HG02623 (cell line): ENCODE data around the gene GPC5.

Experiments
- ATAC-seq: cut with Tn5 transposase; IDR thresholded peaks from one replicate; pipeline ENCODE4 v1.9.1; 2021; ENCODE audit warnings: moderate library complexity; ENCODE audit not compliant: unreplicated experiment

GPC5 gene

DNA sequence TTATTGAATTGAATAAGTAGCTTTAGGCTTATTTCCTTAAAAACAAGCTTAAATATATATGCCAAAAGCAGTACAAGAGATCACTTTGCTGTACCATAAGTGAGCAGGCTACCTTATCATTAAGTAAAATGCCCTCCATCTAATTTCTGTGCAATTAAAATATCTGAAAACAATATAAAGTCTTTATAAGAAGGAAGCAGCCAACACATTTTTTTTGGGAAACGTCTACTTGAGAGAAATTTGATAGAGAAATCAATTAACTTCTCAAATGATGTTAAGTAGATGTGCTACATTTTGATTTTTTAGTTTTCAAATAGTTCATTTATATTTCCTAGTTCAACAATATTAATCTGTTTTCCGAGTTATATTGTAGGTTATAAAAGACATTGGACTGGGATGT is 52.5 kb downstream of the GPC5 start:
- ATAC-seq, result no peak

DNA sequence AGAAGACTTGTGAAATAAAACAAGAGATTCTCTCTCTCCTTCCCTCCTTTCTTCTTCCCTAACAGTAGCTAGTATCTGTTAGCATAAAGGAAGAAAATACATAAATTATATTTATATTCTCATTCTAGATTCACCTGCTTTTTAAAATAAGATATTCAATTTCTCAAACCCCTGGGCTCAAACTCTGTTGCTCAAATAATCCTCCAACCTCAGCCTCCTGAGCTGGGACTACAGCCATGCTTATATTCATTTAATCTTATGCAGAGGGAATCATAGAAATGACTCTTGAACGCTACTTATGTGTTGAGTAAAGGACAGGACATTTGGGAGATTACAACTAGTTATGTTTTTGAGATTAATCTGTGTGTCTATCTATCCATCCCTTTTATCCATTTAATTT is 56.2 kb downstream of the GPC5 start:
- no peak for ATAC-seq

DNA sequence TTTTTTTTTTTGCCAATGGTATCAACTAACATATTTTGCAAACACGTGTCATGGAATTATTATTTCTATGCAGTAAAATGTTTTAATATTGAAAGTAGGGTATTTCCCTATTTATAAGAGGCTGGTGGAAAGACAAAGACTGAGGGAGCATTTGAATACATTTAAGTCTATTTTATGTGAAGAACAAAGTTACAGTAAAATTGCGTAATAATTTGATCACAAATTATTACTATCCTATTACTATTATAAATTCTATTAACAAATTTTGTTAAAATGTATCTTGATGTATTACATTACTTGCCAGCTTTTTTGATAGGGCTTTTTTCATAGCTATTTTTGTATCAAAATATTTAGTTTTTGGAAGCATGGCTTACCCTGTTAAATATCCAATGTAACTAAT is 58.4 kb downstream of the GPC5 start:
- no peak for ATAC-seq

DNA sequence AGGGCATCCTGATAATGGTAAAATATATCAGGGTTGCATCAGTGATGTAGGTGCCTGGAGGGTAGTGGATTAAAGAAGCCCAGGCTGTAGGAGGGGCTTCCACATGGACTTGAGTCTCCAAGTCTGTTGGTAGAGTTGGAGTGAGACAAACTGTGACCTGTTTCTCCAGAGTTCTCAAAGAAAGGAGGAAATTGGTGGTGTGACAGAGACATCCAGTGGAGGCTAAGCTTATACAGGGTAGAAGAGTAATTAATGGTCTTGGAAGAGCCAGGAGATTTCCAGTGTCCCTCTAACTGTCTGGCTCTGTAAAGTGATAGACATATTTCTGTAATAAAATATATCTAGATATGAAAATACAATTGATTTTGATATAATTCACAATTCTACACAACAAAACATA is 61.1 kb downstream of the GPC5 start:
- no peak for ATAC-seq

DNA sequence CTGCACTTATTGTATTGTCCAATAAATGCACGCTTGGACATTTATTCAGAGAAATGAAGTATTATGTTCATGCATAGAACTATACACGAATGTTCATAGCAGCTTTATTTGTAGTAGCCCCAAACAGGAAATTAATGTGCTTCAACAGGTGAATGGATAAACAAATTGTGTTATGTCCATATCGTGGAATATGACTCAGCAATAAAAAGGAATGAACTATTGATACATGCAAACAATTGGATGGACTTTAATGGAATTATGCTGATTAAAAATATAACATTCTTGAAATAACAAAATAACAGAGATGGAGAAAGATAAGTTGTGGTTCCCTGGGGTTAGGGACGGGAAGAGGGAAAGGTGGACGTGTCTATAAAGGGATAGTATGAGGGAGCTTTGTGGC is 65.9 kb downstream of the GPC5 start:
- ATAC-seq, result no peak

DNA sequence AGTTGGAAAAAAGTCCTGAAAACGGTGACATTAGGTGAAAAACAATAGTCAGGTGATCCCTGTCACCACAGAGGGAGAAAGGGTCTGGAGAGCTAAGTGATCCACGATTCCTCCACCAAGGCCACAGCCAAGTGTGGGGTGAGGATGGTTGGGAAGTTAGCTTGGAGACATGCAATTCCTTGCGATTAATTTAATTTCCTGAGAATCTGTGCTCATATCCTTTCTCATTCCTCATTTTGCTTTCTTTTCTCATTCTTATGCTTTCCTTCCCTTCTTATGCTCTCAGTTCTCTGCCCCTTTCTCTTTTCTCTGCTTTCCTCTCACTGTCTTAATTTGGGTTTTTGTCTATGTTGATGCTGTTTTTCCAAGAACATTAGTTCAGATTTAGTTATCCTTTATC is 68.8 kb downstream of the GPC5 start:
- ATAC-seq, result no peak

DNA sequence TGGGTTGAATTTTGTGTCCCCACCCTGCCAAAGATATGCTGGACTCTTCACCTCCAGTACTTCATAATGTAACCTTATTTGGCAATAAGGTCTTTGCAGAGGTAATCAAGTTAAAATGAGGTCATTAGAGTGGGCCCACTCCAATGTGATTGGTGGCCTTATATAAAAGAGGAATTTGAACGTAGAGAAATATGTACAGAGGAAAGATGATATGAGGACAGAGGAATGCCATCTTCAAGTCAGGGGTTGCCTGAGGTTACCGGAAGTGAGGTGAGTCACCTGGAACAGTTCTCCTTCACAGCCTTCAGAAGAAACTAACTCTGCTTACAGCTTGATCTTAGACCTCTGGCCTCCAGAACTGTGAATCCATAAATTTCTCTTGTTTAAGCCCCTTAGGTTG is 69.9 kb downstream of the GPC5 start:
- ATAC-seq, result no peak

DNA sequence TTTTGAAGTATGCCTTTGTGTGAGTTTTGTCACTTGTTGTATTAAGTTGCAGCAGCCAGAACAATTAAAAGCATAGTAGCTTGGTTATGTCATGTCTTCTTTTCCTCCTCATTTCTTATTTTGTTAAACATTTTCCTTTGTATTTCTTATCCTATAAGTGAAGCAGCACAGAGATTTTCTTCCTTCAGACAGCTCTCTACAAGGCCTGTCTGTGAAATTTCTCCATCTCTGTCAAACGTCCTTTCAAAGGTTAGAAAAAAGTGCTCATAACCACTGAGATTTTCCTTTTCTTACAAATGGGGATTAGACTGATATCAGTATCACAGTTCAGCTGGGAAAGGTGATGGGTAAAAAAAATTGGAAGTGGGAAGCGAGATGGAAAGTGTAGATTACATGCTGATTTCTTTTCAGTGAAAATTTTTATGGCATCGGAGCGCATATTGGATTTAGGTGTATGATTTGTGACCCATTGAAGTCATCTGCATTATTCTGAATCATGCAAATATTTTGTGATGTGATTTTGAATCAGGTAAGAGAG is 71.7 kb downstream of the GPC5 start:
- ATAC-seq, result no peak

DNA sequence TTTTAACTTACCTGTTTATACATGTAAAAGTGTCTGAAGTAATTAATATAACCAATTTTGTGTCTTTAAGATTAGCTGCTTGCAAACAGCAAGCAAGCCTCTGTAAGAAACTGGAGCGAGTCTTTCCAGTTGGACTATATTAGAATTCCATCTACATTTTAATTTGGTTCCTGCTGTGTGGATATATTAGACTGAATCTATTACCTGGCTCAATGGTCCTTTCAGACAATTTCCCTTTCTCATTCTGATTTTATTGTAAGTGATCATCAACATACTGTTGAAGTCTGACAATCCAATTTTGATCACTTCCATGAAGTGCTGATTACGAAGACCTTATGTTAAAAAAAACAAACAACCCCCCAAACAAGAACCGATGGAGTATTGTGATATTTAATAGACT is 72.3 kb downstream of the GPC5 start:
- ATAC-seq, result no peak

DNA sequence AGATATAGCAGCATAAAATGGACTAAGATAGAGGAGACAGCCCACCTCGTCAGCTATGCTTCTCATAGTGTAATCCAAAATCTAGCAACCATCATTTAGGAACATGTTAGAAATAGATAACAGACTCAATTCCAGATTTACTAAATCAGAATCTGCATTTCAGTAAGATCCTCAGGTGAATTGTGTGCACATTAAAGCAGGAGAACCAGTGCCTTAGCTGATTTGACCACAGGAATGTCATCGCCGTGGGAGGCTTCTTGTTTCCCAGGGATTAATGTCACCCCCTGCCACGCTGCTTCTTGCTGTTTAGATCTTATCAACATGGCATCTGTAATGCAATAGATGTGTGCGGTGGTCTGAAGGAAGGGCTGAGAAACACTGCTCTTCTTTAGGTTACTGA is 84.0 kb downstream of the GPC5 start:
- ATAC-seq, result no peak

DNA sequence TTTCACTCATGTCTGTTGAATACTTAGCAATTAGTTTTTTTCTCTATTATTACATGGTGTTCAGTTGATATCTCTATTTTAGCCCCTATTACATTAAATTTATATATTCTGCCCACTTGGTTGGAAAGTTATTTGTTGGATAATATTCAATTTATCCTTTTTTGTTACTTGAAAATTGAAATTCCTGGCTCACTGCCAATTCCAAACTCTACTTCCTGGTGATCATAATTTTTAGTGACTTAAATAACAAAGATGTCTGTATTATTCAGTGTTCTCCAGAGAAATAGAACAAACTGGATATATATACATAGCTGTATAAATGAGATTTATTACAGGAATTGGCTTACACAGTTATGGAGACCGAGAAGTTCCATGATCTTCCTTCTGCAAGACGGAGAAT is 93.6 kb downstream of the GPC5 start:
- no peak for ATAC-seq

DNA sequence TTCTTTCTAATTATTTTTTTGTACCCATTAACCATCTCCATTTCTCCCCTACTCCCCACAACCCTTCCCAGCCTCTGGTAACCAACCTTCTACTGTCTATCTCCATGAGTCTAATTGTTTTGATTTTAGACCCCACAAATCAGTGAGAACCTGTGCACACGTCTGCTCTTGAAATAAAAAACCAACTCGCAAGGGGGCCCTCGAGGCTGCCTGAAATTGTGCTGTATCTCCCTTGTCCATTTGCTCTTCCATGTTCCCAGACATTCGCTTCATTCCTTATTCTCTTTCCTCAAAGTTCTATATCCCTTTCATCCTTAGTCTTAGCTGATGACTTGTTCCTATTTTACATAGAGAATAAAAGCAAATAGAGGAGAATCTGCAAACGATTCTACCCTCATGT is 95.0 kb downstream of the GPC5 start:
- no peak for ATAC-seq

DNA sequence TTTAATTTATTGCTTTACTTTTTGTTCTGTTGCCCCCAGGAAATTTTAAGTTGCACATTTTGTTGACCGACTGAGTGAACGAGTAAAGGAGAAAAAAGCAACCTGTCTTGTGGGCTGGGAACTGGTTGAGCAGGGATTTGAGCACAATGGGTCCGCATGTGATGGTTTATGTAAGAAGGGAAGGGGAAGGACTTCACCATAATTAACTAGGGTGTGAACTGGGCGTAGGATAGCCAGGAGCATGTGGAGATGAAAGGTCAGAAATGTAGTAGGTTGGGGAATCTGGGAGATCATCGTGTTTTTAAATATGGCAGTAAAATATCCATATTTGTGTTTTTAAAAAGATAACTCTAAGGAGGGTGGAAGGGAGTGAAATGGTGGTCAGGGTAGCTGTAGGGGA is 99.9 kb downstream of the GPC5 start:
- no peak for ATAC-seq

DNA sequence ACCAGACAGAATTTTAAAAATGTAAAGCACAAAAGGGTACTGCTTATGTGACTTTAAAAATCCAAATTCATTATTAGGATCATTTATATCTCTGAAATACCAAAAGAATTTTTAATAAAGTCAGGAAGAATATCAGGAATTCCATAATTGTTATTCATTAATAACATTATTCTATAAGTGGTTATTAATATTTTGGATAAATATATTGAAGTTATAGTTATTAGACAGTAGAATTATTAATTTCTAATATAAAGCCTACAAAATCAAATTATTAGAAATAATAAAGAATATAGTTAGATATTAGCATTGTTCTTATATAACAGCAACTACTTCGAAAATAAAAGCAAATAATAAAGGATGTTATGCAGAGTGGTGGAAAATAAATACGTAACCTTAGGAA is 105.8 kb downstream of the GPC5 start:
- no peak for ATAC-seq

DNA sequence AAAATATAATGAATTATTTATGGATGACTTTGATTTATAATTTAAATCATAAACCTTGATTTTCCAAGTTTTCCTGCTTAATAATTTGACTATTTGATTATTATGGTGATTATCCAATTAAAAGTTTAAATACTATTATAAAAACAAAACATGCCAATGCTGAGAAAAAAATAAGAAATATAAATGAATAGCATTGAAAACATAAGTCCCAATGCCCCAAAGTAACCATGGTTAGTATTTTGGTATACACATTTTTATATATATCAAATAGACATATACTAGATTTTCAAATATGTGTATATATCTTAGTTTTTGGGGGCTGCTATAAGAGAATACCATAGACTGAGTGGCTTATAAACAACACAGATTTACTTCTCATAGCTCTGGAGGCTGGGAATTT is 108.3 kb downstream of the GPC5 start:
- no peak for ATAC-seq

DNA sequence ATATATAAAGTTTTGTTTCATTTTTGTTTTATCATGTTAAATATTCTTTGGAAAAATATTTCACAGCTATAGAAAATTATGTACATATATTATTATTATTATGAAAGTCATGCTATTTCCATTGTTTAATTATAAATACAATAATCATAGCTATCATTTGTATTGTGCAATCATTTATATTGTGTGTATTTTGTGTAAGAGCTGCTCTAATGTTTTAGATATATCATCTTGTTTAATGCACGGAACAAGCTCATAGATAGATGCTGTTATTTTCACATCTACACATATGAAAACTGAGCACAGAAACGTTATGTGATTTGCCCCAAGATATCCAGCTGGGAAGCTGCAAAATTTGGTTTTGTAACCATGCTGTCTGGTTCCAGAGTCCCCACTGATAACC is 111.6 kb downstream of the GPC5 start:
- ATAC-seq, result no peak

DNA sequence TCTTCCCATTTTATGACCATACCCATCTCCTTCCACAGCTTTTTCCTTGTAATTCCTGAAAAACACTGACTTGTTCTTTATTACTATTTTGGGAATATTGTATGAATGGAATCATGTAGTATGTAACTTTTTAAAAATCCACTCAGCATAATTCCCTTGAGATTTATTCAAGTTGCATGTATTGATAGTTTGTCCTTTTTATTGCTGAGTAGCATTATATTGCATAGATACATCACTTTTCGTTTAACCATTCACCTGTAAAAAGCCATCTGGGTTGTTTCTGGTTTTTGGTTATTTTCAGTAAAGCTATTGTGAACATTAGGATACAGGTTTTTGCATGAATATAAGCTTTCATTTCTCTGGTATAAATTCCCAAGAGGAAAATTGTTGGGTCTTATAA is 115.4 kb downstream of the GPC5 start:
- ATAC-seq, result no peak

DNA sequence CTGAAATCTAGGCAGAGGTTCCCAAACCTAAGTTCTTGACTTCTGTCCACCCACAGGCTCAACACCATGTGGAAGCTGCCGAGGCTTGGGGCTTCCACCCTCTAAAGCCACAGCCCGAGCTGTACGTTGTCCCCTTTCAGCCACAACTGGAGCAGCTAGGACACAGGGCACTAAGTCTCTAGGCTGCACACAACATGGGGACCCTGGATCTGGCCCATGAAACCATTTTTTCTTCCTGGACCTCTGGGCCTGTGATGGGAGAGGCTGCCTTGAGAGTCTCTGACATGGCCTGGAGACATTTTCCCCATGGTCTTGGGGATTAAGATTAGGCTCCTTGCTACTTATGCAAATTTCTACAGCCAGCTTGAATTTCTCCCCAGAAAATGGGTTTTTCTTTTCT is 118.4 kb downstream of the GPC5 start:
- ATAC-seq, result no peak

DNA sequence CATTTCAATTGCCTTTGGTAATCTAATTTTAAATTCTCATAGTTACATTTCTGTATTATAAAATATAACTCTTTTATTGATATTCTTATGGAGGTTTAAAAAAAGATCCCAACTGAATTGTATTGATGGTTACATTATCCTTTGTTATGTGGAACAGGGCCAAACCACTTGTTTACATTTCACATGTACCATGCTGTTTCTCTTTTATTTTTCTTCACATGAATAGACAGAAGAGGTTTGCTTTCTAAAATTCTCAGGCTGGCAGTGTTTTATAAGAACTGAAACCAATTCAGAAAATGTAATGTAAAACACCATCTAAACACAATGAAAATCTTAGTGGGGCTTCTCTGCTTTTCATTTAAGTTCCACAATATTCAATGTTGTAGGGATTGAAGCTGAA is 122.5 kb downstream of the GPC5 start:
- ATAC-seq, result no peak

DNA sequence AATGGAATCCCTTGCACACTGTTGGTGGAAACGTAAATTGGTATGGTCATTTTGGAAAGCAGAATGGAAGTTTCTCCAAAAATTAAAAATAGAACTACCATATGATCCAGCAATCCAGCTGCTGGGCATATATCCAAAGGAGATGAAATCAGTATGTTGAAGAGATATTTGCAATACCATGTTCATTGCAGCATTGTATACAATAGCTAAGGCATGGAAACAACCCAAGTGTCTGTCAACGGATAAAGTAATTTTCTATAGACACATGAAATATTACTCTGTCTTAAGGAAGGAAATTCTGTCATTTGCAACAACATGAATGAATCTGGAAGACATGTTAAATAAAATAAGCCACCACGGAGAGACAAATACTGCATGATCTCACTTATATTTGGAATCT is 124.7 kb downstream of the GPC5 start:
- ATAC-seq, result no peak

DNA sequence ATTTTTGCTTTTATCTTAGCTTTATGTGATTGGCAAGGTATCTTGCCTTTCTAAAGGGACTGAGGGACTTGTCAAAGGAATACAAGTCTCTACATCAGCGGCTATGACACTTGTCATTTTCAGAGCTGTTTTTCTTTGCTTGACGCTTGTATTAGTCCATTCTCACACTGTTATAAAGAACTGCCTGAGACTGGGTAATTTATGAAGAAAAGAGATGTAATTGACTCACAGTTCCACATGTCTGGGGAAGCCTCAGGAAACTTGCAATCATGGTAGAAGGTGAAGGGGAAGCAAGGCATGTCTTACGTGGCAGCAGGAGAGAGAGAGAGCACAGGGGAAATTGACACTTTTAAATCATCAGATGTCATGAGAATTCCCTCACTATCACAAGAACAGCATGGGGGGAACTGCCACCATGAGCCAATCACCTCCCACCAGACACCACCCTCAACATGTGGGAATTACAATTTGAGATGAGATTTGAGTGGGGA is 128.2 kb downstream of the GPC5 start:
- ATAC-seq, result no peak

DNA sequence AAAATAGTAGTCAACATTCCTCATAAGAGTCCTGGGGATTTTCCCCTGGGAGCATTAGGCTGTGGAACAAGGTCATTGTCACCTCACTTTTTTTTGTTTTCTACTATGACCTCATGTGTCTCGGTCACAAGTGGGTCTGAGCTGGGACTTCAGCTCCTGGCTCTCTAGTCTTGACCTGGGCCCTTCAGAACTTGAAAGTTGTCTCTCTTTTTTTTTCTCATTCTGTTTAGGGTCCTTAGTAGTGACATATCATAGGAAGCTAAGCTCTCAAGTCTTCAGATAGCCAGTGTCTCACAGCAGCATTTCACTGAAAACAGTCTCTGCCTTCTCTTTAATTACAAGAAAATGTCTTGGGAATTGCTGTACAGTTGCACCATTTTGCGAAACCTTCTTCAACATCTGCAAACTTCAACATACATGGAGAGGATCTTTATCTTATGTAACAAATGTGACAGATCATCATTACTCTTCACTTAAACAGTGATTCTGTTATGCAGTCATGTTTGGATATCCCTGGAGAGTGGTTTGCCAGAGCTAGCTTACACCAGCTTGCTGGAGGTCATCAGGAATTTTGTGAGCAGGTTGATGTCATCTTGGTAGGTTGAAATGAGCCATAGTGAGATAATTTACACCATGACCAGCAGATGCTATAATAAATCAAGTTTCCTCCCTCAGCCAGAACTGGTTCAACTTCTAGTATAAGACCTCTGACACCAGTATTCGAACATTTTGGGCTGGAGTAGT is 131.5 kb downstream of the GPC5 start:
- no peak for ATAC-seq

DNA sequence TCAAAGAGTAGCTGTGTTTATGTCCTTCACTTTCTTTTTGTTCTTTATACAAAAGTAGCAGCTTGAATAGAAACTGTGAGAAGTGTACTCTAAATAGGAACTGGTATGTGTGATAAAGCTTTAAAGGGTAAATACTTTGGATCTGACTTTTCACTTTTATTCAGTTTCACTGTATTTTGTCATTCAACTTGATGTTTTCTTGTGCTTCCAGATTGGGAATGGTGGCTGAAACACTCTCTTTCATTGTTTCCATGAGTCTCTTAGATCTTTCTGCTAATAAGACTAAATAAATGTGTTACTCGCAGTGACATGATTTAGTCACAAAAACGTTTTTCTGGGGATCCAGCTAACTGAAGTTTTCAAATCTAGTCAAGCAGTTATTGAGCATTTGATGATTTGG is 133.2 kb downstream of the GPC5 start:
- no peak for ATAC-seq
